ENCODE data around the gene CRYBG3.
"Not testable (repeated sequence)": the region's sequence is repeated elsewhere in the genome, so short reads cannot be mapped to it uniquely, and the experiment has no call there.

The CRYBG3 gene

GRCh38 chr3:97821774-97822358 lies at the start of gene CRYBG3:
TSS of gene CRYBG3 (plus strand) at chr3:97822011. CDS start at chr3:97822207, 196 bp downstream.
- DNase-seq: peak; percentile 72

GRCh38 chr3:97772926-97773325 lies 48.9 kb upstream of the CRYBG3 start:
- DNase-seq: no peak

GRCh38 chr3:97778152-97778551 lies 43.7 kb upstream of the CRYBG3 start:
- DNase-seq: no peak

GRCh38 chr3:97793420-97794019 lies 28.3 kb upstream of the CRYBG3 start:
- DNase-seq: no peak

DNA sequence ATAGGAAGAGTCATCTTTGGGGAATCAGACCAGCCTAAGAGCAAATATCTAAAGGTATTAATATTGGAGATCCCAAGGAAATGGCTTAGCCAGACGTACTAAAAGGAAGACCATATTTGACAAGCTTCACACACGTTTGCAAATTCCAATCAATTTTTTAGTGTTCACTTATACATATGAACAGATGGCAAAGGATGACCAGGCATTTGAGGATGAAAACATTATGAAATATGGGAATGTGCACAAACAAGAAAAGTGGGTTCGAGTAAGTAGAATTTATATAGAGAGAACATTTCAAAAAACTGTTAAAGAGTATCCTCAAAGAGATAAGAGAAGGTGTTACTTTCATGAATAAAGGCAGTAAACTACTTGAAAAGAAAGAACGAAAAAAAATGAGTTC lies 25.9 kb upstream of the CRYBG3 start:
- no peak for DNase-seq

GRCh38 chr3:97804471-97804870 lies 17.3 kb upstream of the CRYBG3 start:
- no peak for DNase-seq

GRCh38 chr3:97810779-97811390 lies 10.9 kb upstream of the CRYBG3 start:
- no peak for DNase-seq

- DNase-seq: no peak
Observed at GRCh38 chr3:97815149-97815917, 6.5 kb upstream of the CRYBG3 start.

- no peak for DNase-seq
Observed at GRCh38 chr3:97816811-97817210, 5.0 kb upstream of the CRYBG3 start.

DNA sequence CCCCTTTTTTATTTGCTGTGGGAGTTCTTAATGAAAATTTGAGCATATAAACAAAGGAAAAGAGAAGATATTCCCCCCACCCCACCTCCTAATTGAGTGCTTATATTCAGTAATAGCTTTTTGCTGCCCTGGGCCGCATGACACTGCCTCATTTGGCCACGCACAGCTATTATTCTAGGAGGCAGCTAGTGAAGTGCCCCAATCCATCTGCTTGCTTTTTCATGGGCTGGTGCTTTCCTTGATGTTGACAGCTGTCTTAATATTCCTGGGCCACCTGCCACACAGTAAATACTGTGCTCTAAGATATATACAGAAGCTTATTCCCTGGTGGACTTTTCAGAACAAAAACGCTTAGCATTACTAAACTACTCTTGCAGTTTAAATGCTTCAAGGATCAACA lies 3.8 kb upstream of the CRYBG3 start:
- DNase-seq: no peak

GRCh38 chr3:97820780-97821179 lies 1.0 kb upstream of the CRYBG3 start:
- DNase-seq: no peak

DNA sequence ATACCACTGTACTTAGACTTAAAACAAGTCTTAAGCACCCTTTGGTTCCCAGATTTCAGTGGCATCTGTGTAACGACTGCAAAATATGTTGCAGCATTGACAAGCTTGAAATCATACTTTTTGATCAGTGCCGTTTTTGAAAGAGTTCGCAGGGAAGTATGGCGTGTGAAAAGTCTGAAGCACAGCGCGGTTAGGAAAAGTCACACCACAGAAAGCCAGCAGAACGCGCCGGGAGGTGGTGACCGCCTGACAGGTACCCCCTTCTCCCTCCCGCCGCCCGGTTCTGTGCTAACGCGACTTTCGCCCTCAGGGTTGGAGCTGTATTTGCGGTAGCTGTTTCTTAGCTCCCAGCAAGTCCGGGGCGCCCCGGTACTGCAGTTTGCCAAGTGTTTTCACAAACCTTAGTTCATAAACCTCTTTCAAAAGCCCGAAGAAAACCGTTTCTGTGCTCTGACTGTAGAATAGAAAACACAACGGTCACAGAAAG lies 481 bp upstream of the CRYBG3 start:
- DNase-seq: peak; percentile 30

DNA sequence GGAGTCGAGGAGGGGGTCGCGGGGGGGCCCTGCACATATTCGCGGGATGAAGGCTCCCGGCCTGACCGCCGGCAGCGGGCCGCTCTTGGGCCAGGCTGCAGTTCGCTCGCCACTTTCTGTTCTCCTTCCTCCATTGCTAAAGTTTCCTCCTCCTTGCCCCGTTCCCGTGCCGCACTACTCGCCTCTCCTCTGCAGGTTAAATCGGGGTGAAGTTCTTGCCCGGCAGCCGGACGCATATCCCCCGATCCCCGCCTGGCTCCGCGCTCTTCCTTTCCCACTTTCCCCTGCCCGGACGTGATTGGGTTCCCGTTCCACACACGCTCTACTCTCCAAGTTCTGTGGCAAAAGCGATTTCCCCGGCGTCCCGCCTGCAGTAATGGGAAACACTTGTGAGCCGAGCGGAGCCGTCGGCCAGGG lies 556 bp downstream of the CRYBG3 start:
- DNase-seq: peak; percentile 6

DNA sequence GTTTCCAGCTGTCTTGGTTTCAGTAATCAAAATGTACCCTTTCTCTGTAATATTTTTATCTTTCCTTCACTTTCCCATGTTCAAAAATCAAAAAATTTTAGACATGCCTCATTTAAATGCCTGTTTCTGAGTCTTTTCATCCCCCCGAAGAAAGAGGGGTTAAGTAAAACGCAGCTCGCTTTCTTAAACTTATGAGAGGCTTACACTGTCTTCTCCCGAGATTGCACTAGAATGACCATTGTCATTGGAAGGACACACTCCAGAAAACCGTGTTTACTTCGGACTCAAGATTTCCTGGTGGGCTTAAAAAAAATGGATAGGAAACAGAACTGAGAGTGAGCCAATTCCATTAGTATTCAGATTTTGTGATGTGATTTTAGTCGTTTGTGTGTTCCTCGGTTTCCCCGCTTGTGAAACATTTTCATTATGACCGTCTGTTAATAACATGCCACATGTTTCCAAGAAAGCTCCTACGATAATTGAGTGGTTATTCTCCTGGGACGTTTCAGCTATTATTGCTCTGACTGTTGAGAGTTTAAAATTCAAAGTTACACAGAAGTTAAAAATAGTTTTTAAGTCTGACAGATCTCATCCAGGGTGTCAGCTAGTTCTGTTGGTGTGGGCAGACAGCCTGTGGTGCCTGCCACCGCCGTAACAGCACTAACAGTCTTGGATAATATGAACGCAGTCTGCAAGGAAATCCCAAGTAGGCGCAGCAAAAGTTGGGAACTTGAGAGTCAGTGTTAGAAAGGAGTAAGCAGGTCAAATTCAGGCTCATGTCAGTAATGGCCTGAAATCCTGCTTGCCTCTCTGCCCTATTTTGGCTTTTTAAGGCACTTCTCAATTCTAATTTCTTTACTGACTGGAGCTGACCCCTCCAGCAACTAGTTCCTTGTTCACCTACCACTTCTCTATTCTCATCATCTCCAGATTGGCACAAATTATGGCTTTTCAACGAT lies 1.5 kb downstream of the CRYBG3 start:
- DNase-seq: no peak

DNA sequence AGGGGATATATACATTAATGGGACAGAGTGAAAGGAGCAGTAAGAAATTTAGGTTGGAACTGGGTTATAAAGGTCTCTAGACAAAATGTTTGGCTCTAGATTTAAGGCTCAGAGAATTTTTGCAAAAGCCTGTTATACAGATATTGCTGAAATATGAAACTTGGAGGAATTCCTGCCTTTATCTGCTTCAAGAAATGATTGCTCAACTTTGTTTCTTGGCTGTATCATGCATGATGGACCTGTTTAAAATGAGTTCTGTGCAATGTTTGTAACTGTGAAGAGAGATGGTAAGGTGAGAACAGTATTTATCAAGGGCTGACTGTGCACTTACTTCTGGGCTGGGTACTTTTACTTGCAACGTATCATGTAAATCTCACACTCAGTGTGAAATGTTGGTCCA lies 3.3 kb downstream of the CRYBG3 start:
- no peak for DNase-seq

DNA sequence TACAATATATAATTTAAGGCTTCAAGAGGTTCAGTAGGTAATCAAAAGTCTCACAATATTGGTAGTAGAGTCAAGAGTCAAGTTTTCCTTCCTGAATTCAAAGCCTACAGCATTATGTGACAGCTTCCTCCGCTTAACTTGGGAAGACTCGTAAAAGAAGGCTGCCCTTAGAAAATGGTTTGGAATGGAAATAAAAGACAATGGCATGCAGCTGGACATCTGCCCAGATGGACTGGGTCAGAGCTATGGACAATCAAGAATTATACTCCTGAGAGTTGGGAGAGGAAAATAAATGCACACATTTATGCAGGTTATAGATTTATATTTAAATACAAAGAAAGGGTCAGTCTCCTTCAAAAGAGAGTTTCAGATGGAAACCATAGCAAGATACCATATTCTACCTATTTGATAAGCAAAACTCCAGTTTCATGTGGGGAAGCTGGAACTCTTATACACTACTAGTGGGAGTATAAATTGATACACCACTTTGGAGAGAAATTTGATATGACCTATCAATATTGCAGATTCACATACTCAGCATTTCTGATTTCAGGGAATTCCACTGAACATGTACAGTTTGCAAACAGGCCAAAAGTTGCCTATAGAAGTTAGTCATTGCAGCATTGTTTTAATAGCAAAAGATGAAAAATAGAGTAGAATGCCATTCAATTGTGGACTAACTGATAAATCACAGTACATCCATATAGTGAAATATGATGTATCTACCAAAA lies 6.1 kb downstream of the CRYBG3 start:
- no peak for DNase-seq

GRCh38 chr3:97829198-97829597 lies 7.4 kb downstream of the CRYBG3 start:
- DNase-seq: no peak

- no peak for DNase-seq
Observed at GRCh38 chr3:97830638-97831037, 8.8 kb downstream of the CRYBG3 start.

- DNase-seq: no peak
Observed at GRCh38 chr3:97831140-97831539, 9.3 kb downstream of the CRYBG3 start.

- not testable (repeated sequence) for DNase-seq
Observed at GRCh38 chr3:97833184-97833583, 11.4 kb downstream of the CRYBG3 start.

GRCh38 chr3:97835761-97836160 lies 13.9 kb downstream of the CRYBG3 start:
- no peak for DNase-seq

GRCh38 chr3:97838393-97838792 lies 16.6 kb downstream of the CRYBG3 start:
- no peak for DNase-seq
